K562 (cell line): ENCODE data around the gene NGDN. TPM values are rescaled to one million over a fixed set of nuclear protein-coding genes. Genes with fewer than 3 reads are reported as not detected.

Experiments used
- ATF1 ChIP-seq, 2 experiments: fragments of 450-650 bp in 1 of 2; IDR thresholded peaks; 2 replicates each; pipeline ENCODE4 v1.6.1; 2016; ENCODE audit warnings: missing compliant biosample characterization in 1 of 2, missing genetic modification characterization in 1 of 2
- ATF7 ChIP-seq: fragments of 450-650 bp; IDR thresholded peaks from 2 replicates; pipeline ENCODE4 v1.7.1; 2014; ENCODE audit warnings: mild to moderate bottlenecking, moderate library complexity
- CREB1 ChIP-seq, 2 experiments: sonication (generic) in 1 of 2; formaldehyde crosslinking in 1 of 2; IDR thresholded peaks; 2 replicates each; pipeline versions ENCODE4 v1.6.1 to v1.8.0; 2012 to 2022; ENCODE audit warnings: inconsistent platforms in 1 of 2, mild to moderate bottlenecking in 1 of 2, missing genetic modification reagents in 1 of 2, moderate library complexity in 1 of 2
- CREBBP ChIP-seq: IDR thresholded peaks from one replicate; pipeline ENCODE4 v1.6.1; 2012; ENCODE audit warnings: low read depth, mild to moderate bottlenecking, control low read depth, inconsistent platforms, low read length
- GATAD2A ChIP-seq: fragments of 450-650 bp; IDR thresholded peaks from 2 replicates; pipeline ENCODE4 v1.6.1; 2017
- HCFC1 ChIP-seq: IDR thresholded peaks from 2 replicates; pipeline ENCODE4 v1.6.1; 2012; ENCODE audit warnings: low read depth, low read length, improper control_type of control experiment
- NONO ChIP-seq, 2 experiments: fragments of 200-400 bp in 1 of 2; fragments of 450-650 bp in 1 of 2; formaldehyde crosslinking in 1 of 2; IDR thresholded peaks; 2 replicates each; pipeline ENCODE4 v1.6.1; 2017; ENCODE audit warnings: low read depth in 2 of 2, mild to moderate bottlenecking in 2 of 2, moderate library complexity in 2 of 2, low read length in 1 of 2
- POU5F1 ChIP-seq: fragments of 150-350 bp; IDR thresholded peaks from 2 replicates; pipeline ENCODE4 v1.6.1; 2014; ENCODE audit warnings: borderline replicate concordance, low read length, low read depth, mild to moderate bottlenecking; ENCODE audit not compliant: partially characterized antibody
- RBFOX2 ChIP-seq: fragments of 200-400 bp; formaldehyde crosslinking; IDR thresholded peaks from 2 replicates; pipeline ENCODE4 v1.6.1; 2017; ENCODE audit warnings: low read depth, mild to moderate bottlenecking, low read length, moderate library complexity
- YY1 ChIP-seq, 3 experiments: IDR thresholded peaks; 2 replicates each; pipeline ENCODE4 v1.6.1; 2011; ENCODE audit warnings: low read length in 2 of 3, mild to moderate bottlenecking in 2 of 3, moderate library complexity in 2 of 3, borderline replicate concordance in 1 of 3, control low read depth in 1 of 3, low read depth in 1 of 3; ENCODE audit not compliant: insufficient read depth in 3 of 3, insufficient replicate concordance in 2 of 3, control insufficient read depth in 1 of 3, insufficient read length in 1 of 3; ENCODE audit errors: extremely low read depth in 1 of 3
- ZFX ChIP-seq: sonication (generic); formaldehyde crosslinking; IDR thresholded peaks from 2 replicates; pipeline ENCODE4 v1.8.0; 2022; ENCODE audit warnings: mild to moderate bottlenecking, missing genetic modification reagents, moderate library complexity
- polyA plus RNA-seq, 8 experiments: library from polyadenylated mRNA; depleted of rRNA in 4 of 8; stranded (reverse) in 5 of 8; unstranded in 3 of 8; fragments of >200 nt; fragmentation: Nextera tagmentation in 2 of 8; fragmentation: Illumina TruSeq in 1 of 8; extraction: Ambion mirVana in 2 of 8; extraction: Trizol in 1 of 8; gene quantifications; 2 replicates each; pipeline versions ENCODE4 v1.2.1 to v1.2.3, GENCODE V29; 2011 to 2014; ENCODE audit warnings: inconsistent platforms in 1 of 8, missing spikeins in 1 of 8
- total RNA-seq, 7 experiments: library from RNA; depleted of rRNA in 6 of 7; stranded (reverse); fragments of >200 nt in 6 of 7; fragmentation: Illumina TruSeq in 2 of 7; extraction: Trizol in 2 of 7; gene quantifications; 2 replicates each; pipeline versions ENCODE4 v1.2.1 to v1.2.3, GENCODE V29; 2011 to 2021; ENCODE audit warnings: low replicate concordance in 1 of 7
- TF ChIP-seq, protein P1 (sequence below): sonication (generic); formaldehyde crosslinking; IDR thresholded peaks from 2 replicates; pipeline ENCODE4 v1.8.0; 2023; ENCODE audit warnings: mild to moderate bottlenecking, missing genetic modification reagents
- TF ChIP-seq, protein P2 (sequence below): fragments of 450-650 bp; IDR thresholded peaks from 2 replicates; pipeline ENCODE4 v1.7.1; 2018; ENCODE audit warnings: mild to moderate bottlenecking, low read depth; ENCODE audit not compliant: partially characterized antibody
- TF ChIP-seq, protein P3 (sequence below): sonication (generic); formaldehyde crosslinking; IDR thresholded peaks from 2 replicates; pipeline ENCODE4 v1.8.0; 2023; ENCODE audit warnings: mild to moderate bottlenecking, missing genetic modification reagents
- TF ChIP-seq, protein P4 (sequence below), 3 experiments: IDR thresholded peaks in 2 of 3; conservative IDR thresholded peaks in 1 of 3; 2 replicates each; pipeline ENCODE4 v1.5.1; 2011 to 2012; ENCODE audit warnings: low read length in 3 of 3, mild to moderate bottlenecking in 3 of 3, control low read depth in 2 of 3, improper control_type of control experiment in 1 of 3, inconsistent platforms in 1 of 3, low read depth in 1 of 3, mixed read lengths in 1 of 3, moderate library complexity in 1 of 3; ENCODE audit not compliant: insufficient read depth in 2 of 3

Gene NGDN
- total and polyA plus RNA-seq, 9 of the 15 experiments (the other 6 are each of a cell fraction or from before 2014, with no cell fraction given) = 42.9 to 195 (median 74.9) TPM

DNA sequence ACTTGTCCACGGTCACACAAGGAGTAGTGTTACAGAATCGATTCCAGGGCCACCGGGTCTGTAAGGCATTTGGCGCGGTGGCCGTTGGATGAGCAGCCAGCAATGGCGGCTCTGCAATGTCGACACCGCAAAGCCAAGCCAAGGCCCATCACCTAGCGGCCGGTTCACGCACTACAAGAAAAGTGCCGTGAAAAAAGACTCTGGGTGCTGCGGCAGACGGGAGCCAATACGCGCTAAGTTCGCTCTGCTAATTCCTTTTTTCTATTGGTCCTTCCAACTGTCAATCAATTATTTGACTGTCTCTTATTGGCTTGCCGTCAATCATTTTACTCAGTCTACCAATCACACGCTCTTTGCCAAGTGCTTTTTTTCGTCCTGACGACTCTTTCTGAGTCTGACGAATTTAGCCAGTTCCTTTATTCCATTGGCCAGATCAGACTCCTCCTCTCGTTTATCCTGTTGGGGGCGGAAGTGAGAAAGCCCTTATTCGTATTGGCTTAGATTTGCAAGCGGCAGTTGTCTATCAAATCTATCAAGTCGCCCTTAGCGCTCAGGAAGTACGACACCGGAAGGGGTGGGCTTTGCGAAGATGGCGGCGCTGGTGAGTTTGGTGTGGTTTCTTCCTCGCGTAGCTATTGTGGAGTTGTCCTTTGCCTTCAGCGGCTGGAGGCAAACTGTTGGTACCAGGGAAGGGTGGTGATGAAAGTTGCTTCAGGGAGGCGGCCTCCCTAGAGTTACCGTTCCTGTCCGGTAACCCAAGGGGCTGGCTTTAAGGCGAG is at the start of gene NGDN (continued):
- TF ChIP-seq, protein P1, sequence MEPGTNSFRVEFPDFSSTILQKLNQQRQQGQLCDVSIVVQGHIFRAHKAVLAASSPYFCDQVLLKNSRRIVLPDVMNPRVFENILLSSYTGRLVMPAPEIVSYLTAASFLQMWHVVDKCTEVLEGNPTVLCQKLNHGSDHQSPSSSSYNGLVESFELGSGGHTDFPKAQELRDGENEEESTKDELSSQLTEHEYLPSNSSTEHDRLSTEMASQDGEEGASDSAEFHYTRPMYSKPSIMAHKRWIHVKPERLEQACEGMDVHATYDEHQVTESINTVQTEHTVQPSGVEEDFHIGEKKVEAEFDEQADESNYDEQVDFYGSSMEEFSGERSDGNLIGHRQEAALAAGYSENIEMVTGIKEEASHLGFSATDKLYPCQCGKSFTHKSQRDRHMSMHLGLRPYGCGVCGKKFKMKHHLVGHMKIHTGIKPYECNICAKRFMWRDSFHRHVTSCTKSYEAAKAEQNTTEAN (CRISPR knock-in tag) = no peak
- TF ChIP-seq ATF1 (CRISPR knock-in tag; IDR thresholded peaks at IDR 0.05) (peak; percentile 45; the same call in 1 of the 2 replicates), ATF1 (tag; IDR thresholded peaks at IDR 0.05) (peak; percentile 97), CREBBP (no peak), POU5F1 (no peak), NONO (IDR thresholded peaks at IDR 0.05; ENCODE audit: low read depth in 2 of 2, low read length in 1 of 2) (no peak), CREB1 (IDR thresholded peaks at IDR 0.05) (peak; percentile 84), CREB1 (CRISPR knock-in tag; IDR thresholded peaks at IDR 0.05) (peak; percentile 75), HCFC1 (peak; percentile 74), YY1 (IDR thresholded peaks at IDR 0.05; ENCODE audit: borderline replicate concordance in 1 of 3, control insufficient read depth in 1 of 3, extremely low read depth in 1 of 3, insufficient read depth in 3 of 3, insufficient read length in 1 of 3, insufficient replicate concordance in 2 of 3, low read depth in 1 of 3, low read length in 2 of 3) (peak; percentile 76 to 97 (median 90)), ZFX (peak; percentile 76), ATF7 (peak; percentile 55), RBFOX2 (peak; percentile 71), GATAD2A (no peak)
- TF ChIP-seq, protein P2, sequence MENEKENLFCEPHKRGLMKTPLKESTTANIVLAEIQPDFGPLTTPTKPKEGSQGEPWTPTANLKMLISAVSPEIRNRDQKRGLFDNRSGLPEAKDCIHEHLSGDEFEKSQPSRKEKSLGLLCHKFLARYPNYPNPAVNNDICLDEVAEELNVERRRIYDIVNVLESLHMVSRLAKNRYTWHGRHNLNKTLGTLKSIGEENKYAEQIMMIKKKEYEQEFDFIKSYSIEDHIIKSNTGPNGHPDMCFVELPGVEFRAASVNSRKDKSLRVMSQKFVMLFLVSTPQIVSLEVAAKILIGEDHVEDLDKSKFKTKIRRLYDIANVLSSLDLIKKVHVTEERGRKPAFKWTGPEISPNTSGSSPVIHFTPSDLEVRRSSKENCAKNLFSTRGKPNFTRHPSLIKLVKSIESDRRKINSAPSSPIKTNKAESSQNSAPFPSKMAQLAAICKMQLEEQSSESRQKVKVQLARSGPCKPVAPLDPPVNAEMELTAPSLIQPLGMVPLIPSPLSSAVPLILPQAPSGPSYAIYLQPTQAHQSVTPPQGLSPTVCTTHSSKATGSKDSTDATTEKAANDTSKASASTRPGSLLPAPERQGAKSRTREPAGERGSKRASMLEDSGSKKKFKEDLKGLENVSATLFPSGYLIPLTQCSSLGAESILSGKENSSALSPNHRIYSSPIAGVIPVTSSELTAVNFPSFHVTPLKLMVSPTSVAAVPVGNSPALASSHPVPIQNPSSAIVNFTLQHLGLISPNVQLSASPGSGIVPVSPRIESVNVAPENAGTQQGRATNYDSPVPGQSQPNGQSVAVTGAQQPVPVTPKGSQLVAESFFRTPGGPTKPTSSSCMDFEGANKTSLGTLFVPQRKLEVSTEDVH = peak; percentile 73
- TF ChIP-seq, protein P3, sequence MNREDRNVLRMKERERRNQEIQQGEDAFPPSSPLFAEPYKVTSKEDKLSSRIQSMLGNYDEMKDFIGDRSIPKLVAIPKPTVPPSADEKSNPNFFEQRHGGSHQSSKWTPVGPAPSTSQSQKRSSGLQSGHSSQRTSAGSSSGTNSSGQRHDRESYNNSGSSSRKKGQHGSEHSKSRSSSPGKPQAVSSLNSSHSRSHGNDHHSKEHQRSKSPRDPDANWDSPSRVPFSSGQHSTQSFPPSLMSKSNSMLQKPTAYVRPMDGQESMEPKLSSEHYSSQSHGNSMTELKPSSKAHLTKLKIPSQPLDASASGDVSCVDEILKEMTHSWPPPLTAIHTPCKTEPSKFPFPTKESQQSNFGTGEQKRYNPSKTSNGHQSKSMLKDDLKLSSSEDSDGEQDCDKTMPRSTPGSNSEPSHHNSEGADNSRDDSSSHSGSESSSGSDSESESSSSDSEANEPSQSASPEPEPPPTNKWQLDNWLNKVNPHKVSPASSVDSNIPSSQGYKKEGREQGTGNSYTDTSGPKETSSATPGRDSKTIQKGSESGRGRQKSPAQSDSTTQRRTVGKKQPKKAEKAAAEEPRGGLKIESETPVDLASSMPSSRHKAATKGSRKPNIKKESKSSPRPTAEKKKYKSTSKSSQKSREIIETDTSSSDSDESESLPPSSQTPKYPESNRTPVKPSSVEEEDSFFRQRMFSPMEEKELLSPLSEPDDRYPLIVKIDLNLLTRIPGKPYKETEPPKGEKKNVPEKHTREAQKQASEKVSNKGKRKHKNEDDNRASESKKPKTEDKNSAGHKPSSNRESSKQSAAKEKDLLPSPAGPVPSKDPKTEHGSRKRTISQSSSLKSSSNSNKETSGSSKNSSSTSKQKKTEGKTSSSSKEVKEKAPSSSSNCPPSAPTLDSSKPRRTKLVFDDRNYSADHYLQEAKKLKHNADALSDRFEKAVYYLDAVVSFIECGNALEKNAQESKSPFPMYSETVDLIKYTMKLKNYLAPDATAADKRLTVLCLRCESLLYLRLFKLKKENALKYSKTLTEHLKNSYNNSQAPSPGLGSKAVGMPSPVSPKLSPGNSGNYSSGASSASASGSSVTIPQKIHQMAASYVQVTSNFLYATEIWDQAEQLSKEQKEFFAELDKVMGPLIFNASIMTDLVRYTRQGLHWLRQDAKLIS (CRISPR knock-in tag) = no peak
- TF ChIP-seq, protein P4, sequence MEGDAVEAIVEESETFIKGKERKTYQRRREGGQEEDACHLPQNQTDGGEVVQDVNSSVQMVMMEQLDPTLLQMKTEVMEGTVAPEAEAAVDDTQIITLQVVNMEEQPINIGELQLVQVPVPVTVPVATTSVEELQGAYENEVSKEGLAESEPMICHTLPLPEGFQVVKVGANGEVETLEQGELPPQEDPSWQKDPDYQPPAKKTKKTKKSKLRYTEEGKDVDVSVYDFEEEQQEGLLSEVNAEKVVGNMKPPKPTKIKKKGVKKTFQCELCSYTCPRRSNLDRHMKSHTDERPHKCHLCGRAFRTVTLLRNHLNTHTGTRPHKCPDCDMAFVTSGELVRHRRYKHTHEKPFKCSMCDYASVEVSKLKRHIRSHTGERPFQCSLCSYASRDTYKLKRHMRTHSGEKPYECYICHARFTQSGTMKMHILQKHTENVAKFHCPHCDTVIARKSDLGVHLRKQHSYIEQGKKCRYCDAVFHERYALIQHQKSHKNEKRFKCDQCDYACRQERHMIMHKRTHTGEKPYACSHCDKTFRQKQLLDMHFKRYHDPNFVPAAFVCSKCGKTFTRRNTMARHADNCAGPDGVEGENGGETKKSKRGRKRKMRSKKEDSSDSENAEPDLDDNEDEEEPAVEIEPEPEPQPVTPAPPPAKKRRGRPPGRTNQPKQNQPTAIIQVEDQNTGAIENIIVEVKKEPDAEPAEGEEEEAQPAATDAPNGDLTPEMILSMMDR (IDR thresholded peaks at IDR 0.05 in 2 of 3, conservative IDR thresholded peaks at IDR 0.05 in 1 of 3; ENCODE audit: insufficient read depth in 2 of 3, low read depth in 1 of 3, low read length in 3 of 3) = peak; percentile 53 to 66 (median 64)
